Tongue (tissue), 2 donors: ENCODE data around the gene GALNT18. TPM values are rescaled to one million over a fixed set of nuclear protein-coding genes. Genes with fewer than 3 reads are reported as not detected.

Source experiments
- DNase-seq: peaks from one replicate; pipeline ENCODE4 v3.0.0-alpha.2; 2015
- total RNA-seq: library from RNA; depleted of rRNA; stranded (reverse); fragments of >200 nt; gene quantifications from one replicate; pipeline ENCODE4 v1.2.3, GENCODE V29; 2014

Gene GALNT18
- total RNA-seq, 1 donor from 2014 or later: 35.3 TPM

DNA sequence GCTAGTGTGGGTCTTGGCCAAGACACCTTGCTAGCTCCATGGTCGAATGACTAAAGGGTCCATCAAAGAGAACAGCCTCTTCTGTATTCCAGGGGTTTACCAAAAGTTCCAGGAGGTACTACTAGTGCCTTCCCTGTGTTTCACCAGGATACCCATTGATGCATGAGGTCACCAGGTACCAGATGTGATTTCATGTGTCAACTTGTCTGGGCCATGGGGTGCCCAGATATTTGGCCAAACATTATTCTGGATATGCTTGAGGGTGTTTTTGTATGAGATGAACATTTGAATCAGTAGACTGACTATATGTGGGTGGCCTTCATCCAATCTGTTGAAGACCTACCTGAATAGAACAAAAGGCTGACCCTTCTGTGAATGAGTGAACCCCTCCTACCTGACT is 92.8 kb downstream of the GALNT18 start:
- no peak for DNase-seq

DNA sequence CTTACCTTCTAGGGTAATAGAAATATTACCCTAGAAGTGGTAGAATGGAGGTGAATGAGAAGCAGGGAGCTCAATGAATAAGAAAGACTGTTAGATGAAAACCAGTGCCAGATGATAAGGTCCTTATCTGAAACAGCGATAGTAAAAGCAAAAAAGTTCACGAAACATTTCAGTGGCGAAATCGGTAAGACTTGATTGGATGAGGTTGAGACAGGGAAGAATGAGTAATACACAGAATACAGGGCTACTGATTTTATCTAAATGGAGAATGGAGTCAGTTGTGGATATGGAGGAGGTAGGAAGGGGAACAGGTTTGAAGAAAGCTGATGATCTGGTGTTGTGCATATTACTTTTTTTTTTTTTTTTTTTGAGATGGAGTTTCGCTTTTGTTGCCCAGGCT is 96.5 kb downstream of the GALNT18 start:
- DNase-seq: no peak

DNA sequence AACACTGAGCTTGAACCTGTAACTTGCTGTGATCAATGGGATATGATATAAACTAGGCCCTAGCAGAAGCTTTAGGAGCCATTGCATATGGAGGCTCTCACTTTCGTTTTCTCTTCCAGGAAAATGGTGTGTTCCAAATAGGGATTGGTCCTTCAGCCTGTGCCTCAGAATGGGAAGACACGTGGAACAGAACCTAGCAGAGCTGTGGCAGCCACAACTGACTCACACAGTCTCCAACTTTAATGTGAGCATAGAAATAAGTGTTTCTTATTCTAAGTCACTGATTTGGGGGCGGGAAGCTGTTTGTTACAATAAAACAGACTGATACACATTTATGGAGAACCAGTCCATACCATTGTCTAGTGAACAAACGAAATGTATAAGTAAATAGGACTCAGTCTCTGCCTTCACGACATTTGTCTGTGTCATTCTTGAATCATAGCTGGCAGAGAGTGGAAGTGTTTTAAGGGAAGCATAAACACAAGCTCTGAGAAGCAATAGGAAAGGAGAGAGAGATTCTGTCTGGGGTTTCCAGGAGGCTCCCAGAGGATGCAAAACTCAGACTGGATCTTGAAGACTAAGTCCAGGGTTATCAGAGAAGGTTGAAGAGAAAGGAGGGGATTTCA is 97.3 kb downstream of the GALNT18 start:
- no peak for DNase-seq

DNA sequence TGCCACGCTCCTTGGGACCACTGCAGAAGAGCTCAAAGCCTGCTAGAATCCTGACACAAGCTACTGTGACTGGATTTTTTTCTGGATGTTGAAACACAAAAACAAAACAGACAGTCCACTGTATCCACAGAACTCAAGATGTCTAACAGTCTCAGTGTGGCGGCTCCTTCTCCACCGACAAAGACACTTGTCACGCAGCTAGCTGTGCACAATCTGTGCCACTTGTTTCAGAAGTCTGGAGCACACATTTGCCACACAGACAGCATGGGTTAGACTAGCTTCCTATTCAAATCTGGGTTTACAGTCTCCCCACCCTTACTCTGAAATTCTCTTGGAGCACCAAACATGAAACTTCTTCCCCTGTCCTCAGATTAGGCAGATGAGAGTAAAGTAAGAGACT is 99.2 kb downstream of the GALNT18 start:
- no peak for DNase-seq

DNA sequence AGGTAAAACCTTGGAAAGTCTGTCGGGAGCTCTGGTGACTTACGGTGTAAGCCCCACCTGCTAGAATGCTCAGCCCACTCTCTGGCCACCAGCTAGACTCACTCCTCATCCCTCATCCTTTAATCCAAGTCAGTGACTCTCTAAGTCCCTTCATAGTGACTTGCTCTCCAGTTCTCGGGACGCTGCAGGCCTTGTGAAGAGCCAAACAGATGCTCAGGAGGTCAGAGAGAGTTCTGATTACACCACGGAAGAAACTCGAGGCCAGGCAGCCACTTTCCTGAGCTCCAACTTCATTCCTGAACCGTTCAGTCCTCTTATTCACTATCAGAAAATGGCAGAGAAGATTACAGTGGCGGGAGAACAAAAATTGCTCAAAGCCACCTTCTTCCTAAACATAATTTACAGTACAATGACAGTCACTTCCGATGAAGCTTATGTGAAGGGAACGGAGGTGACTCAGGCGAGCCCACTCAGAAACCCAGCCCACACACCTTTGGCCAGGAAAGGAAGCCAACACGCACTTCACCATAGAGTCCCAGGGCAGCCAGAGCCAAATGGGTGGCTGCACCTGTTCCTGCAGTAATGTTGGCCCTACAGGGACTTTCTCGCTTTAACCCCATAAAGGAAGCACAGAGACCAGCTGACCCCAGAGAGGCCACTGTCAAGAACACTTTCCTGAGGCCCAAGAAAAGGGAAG is 100.4 kb downstream of the GALNT18 start:
- DNase-seq: peak; percentile 72

DNA sequence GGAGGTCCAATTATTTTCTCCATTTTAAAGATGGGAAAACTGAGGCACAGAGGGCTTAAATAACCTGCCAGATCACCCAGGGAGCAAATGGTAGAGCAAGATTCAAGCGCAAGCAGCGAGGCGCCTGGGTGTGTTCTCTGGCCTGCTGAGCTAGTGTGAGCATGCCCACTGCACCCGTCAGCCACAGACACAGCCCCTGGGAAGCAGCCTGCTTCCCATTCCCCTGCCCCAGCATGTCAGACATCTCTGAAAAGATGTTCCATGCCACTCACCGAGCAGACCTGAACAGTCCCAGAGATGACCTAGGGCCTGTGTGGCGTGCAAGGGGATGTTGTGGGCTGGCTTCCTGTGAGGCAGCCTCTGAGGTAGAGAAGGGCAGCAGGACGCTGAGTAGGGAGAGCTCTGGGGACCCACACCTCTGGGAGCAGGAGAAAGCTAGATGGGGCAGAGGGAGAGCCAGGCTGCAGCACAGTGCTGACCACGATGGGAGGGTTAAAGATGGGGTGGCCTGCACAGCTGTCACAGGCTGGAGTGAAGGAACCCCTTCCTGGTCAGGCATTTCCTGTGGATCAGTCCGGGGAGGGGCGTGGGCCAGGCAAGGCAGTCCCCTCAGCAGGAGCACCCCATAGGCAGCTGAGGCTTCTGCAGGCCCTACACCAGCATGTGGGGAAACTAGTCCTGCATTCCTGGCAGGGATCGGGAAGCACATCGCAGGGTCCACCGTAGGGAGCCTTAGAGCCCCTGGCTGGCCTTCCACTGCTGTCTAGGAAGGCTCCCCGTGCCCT is 101.4 kb downstream of the GALNT18 start:
- DNase-seq: no peak

DNA sequence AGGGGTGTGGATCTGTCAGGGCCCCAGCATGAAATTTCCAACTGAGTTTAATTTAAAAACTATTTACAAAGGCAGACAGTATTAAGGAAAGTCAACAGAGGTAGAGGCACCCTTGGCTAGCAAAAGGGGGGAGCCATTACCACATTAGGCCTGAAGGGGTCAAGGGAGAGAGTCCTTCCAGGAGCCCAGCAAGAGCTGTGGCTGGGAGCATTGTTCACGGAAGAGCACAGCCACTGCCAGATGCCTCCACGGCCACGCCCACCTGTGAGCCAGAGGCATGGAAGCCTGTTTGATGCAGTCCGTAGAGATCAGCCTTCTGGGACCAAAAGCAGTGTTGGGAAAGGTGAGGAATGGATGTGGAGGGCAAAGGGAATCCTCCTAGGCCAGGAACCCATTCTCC is 102.6 kb downstream of the GALNT18 start:
- DNase-seq: no peak

DNA sequence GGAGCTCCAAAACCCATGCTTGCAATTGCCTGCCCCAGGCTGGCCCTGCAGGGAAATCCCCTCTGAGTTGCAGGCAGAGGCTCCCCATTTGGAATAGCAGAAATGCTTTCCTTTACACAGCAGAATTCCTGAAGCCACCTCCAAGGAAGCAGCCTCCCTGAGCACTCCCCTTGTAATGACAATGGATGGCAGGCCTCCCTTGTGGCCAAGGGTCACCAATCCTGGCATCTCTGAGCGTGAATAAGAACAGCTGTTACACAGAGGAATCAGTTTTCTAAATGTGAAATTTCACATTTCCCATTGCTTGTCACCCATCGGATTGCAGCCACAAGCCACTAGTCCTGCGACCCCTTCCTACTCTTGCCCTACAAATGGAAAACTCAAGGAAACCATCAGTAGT is 107.6 kb downstream of the GALNT18 start:
- DNase-seq: no peak

DNA sequence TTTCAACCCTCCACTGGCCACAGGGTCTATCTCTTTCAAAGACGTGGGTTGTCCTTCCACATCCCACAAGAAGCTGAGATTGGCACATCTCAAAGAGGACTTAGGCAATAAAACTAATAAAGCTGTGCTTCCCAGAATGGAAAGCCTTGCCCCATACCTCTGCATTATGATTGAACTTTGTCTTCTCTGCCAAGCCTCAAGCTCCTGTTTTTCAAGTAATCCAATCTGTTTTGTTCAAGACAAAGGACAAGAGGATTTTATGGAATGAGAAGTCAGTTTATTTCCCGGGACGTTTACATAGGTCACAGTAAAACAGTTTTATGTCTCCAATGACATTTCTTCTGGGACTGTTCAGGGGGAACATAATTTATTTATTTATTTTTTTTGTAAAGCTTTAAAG is 108.4 kb downstream of the GALNT18 start:
- no peak for DNase-seq

DNA sequence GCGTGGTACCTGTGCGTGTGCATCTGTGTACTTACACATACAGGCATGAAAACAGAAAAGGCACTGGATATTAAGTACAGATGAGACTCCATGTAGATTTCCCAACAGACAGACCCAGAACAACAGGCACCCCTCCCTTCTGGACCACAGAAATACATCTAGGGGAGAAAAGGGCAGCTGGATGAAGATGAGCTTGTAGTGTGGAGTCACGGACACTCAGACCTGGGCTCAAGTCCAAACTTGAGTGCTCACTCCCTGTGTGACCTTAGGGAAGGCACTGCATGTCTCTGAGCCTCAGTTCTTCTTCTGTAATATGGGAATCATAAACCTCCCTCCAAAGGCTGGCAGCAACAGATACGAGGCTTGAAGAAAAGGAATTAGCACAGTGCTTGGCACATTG is 108.9 kb downstream of the GALNT18 start:
- no peak for DNase-seq

DNA sequence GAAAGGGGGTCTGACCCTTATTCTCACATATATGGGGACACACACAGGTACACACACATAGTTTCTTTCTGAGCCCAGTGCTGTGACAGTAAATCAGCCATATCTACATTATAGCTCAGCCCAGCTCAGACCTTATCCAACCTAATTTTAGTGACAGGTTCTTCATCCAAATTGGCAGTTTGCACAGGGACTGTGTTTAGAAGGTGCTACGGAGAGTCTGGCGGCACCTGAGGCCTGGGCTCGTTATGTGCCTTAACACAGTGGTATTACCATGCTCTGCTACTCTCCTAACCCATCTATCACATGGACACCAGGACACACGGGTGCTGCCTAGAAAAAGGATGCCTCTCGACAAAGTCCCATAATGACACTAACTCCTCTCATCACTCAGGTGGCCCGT is 109.3 kb downstream of the GALNT18 start:
- no peak for DNase-seq

DNA sequence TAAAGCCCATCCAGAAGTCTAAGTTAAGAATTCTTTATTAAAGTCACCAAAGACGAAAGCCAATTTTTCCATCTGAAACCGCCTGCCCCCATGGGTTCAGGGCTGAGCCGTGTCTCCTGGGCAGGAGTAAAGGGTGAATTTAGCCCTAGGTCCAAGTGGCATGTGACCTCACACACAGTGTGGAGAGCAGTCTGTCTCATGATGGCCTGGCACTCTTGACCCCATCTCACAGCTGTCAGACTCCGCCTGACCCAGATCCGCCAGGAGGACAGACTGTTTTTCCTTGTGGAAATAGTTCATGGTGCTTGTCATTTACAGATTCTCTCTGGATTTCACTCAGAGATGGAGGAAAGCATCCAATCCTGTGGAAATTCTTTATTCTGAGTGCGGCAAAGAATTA is 109.7 kb downstream of the GALNT18 start:
- no peak for DNase-seq

DNA sequence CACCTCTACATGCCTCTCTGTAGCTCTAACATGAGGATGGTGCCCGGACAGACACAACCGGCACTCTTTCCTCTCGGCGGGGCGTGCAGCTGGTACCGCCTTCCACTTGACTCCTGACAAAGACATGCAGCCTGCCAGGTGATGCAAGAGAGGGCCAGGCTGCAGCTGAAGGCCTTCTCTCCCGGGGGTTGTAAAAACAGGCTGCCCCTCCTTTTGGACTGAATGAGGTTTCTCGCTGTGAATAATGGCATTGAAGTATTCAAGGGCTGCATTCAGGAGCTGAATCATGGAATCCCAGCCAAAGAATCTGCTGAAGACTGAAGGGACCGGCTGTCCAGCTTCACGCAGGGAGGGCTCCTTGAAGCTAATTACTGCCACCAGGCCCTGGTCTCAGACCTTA is 110.9 kb downstream of the GALNT18 start:
- DNase-seq: peak; percentile 84

DNA sequence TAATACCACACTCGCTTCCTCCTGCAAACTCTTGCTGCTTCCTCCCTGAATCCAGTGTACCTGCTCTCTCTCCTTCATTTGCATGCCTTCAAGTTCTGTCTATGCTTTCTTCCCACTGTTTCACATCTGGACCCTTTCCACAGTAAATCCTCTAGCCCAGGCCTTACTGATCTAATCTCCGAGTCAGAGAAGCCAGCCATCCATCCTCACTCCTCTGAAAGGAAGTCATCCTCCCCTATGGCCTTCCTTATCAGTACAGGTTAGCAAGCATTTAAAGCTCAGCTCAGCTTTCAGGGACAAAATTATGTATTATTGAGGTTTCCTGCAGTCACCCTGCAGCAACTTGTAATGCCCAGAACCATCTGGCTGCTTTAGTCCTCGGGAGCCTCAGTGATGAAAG is 116.1 kb downstream of the GALNT18 start:
- no peak for DNase-seq

DNA sequence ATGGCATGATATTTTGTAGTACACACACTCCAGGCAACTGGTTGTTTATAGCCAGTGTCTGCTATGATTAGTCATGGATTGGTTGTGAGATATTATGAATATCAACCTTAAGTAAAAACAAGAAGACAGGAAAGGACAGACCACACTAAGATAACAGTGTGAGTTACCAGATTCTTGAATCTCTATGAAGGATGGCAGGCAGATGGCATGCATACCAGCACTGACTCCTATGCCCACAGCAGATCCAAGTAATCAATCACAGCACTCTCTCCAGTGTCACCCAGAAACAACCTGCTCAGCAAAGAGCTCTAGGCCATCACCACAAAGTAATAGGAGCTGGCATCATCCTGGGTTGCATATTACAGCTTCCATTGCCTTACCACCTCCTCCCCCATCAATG is 116.6 kb downstream of the GALNT18 start:
- DNase-seq: no peak

DNA sequence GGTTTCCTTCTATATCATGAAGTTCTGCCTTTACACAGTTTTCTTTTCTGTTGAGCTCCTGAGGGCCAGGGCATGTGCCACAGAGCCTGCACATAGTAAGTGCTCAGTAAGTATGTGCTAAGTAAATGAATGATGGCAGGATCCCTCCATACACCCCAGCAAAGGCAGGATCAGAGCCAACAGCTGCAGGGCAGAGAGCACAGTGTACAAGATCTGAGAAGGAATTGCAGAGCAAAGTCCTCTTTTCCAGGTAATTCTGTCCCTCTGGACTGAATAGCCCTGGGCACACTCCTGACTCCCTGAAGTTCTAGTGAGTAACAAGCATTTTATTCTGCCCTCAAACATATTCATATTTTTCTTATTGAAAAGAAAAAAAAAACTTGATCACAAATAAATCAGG is 117.7 kb downstream of the GALNT18 start:
- DNase-seq: no peak

DNA sequence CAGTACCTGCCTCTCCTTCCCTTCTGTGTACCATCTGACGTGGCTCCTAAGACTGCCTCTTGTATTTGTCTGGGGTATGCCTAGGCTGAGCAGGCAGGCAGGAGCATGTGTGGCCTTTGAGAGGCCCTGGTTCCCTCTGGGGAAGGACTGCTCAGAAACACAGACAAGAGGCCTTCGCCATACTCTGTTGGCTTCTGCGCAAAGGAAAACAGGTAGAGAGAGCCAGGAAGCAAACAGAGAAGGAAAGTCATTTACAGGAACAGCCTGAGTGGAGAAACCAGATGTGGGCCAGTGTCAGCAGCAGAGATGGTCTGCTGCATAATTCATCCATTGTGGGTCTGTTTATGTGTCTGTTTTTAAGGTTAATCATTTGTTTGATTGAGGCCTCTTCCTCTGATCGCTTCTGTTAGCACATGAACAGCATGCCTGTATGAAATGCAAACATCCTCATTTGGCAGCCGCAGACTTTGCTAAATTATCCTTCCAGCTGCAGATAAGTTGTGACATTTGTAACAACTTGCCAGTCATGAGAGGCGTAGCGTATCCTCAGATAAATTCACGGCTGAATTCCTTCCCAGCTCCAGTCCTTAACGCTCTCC is 119.4 kb downstream of the GALNT18 start:
- peak; percentile 82 for DNase-seq

DNA sequence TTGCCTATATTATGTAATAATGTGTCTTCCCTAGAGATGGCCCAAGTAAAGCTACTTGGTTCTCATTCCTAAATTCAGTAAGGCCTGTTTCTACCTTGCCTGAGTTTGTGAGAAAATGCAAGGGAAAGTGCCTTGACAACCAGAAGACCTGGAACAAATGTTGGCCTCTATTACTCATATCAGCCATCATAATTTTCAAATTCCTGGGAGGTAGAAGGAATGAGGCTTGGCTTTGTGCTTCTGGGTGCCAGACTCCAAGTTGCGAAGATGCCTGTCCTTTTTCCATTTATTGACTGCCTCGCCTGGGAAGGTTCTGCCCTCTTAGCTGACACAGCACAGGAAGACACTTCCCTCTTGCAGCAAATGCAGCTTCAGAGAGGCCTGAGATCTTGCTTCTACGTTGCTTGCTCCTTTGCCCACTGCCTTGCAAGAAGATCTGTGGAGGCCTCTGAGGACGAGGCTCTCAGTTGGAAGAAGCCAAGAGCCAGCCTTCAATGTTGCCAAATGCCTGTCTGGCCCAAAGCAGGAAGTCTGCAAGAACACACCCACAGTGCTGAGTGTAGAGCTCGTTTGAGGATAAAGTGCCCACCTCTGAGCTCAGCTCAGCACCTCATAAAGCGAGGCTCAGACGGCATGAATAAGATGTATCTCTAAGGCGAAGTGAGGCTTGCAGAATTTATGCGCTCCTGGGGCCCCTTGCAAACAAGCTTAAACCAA is 120.1 kb downstream of the GALNT18 start:
- no peak for DNase-seq

DNA sequence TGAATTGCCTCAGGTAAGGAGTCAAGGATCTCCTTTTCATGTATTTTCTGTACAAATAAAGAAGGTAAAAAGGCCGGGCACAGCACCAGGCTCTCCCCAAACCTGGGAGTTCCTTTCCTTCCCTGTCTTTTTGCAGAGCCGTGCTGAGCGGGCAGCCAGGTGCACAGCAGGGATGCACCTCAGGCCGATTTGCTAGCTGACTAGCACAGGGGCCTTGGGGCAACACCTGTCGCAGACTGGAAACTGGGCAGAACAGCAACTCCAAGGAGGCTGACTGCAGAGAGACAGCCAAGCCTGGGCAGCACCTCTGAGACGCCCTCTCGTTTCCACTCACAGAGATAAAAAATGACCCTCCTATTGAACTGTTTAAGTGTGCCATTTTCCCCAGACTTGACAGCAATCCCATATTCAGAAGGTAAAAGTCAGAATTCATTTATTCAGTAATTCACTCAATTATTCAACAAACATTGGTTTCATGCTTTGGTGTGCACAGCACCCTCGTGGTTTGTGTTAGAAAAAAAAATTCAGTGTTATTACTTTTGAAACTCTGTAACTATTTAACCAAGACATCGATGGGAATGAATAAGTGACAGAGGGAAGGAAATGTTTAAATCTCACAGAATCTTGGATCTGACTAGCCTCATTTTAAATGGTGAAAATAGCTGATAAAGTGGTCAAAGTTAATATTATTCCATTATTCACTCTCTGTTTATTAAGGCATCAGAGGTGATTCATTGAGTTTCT is 120.9 kb downstream of the GALNT18 start:
- DNase-seq: no peak

DNA sequence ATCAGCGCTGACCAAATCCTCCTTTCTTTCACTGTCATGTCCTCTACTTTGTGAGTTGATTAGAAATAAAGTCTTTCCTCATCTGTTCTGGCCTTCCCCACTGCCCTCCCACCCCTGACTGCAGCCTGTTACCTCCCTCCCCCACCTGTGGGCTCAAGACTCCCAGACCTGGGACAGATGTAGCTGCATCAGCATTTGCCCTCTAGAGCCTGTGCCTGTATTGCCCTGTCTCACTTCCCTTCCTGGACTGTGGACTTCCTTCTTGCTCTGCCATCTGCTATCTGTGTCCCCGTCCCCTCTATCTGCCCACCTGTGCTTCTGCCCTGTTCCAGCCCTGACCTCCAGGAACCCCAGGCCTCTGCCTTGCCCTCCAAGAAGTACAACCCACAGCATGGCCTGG is 122.5 kb downstream of the GALNT18 start:
- no peak for DNase-seq

DNA sequence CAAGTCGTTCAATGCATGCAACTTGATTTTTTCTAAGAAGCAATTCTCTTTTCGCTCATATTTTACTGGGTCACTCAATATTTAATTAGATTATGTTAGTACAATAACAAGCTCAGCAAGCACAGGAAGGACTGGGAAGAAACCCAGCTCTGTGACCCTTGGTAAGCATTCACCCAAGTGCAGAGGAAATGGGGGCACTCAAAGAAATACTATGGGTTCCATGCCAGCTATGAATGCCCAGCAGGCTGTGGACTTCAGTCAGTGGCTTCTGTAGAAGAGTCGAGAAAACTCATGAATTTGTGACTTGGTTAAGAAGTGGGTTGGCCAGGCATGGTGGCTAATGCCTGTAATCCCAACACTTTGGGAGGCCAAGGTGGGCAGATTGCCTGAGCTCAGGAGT is 123.6 kb downstream of the GALNT18 start:
- DNase-seq: no peak

DNA sequence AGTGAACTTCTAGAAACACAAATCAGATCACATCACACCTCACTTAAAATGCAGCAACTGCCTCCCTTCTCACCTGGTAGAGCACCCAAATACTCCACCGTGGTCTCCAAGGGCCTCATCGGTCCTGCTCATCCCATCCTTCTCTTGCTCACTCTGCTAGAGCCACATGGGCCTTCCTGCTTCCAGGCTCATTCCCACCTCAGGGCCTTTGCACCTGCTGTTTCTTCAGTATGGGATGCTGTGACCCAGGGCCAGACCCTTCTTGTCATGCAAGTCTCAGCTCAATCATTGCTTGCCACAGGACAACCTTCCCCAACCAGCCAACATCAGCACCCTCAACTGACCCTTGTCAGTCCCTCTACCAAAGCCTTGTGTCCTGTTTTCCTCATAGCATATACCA is 124.9 kb downstream of the GALNT18 start:
- no peak for DNase-seq
